ENCODE data around the gene C1orf174. TPM values are rescaled to one million over a fixed set of nuclear protein-coding genes. Genes with fewer than 3 reads are reported as not detected.

The C1orf174 gene
- polyA plus RNA-seq, 3 donors: 19.1 to 46.0 (median 21.3) TPM

DNA sequence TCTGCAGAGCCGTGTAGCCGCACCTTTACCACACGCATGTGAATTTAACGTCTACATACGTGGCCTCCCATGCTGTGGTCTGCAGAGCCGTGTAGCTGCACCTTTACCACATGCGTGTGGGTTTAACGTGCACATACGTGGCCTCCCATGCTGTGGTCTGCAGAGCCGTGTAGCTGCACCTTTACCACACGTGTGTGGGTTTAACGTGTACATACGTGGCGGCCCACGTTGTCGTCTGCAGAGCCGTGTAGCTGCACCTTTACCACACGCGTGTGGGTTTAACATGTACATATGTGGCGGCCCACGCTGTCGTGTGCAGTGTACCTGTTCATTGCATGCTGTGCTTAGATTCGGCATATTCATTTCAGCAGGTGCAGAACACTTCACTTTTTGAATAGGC lies 25.3 kb downstream of the C1orf174 start:
- peaks cover 72 to 89% of the 10 kb centered on the region in 2 donors for H3K36me3 Mint-ChIP-seq
- H3K36me3 ChIP-seq (replicated peaks in 1 of 2; ENCODE audit: control insufficient read depth in 1 of 2, insufficient read depth in 2 of 2, low read length in 2 of 2): peaks cover 37 to 91% of the 10 kb centered on the region in 2 donors
- no peaks in the 10 kb centered on the region for H3K4me1 Mint-ChIP-seq

GRCh38 chr1:3872546-3872945 lies 27.5 kb downstream of the C1orf174 start:
- intact Hi-C loops (cut with micrococcal nuclease): no loop called here
- Histone ChIP-seq H3K36me3 (replicated peaks in 1 of 2; ENCODE audit: control insufficient read depth in 1 of 2, insufficient read depth in 2 of 2, low read length in 2 of 2) (peaks cover 41 to 89% of the 10 kb centered on the region in 2 donors), H3K9me3 (replicated peaks in 1 of 2; ENCODE audit: control insufficient read depth in 1 of 2, insufficient read depth in 1 of 2, low read length in 2 of 2) (no peaks in the 10 kb centered on the region), H3K27me3 (ENCODE audit: control insufficient read depth in 2 of 2, insufficient read depth in 2 of 2, low read length in 2 of 2) (no peaks in the 10 kb centered on the region), H3K79me2 (ENCODE audit: insufficient read depth, low read length) (no peaks in the 10 kb centered on the region), H3K4me1 (ENCODE audit: control insufficient read depth in 1 of 2, insufficient read depth in 2 of 2, low read length in 2 of 2) (no peaks in the 10 kb centered on the region), H2AFZ (ENCODE audit: insufficient read depth, low read depth, low read length, poor library complexity, severe bottlenecking) (no peak overlapping the region), H3K4me3 (replicated peaks in 1 of 3; ENCODE audit: low read depth in 2 of 3, low read length in 3 of 3) (no peak overlapping the region), H3K4me2 (replicated peaks; ENCODE audit: extremely low read depth, low read length, poor library complexity, severe bottlenecking) (no peak overlapping the region), H4K20me1 (ENCODE audit: insufficient read depth, low read length) (no peaks in the 10 kb centered on the region), H3K9ac (ENCODE audit: insufficient read depth, low read length, poor library complexity, severe bottlenecking) (no peak overlapping the region), H3K27ac (ENCODE audit: low read depth in 1 of 2, low read length in 2 of 2) (no peak overlapping the region)
- no peak for DNase-seq
- no peaks in the 10 kb centered on the region for H3K4me1 Mint-ChIP-seq
- TF ChIP-seq, protein P1, sequence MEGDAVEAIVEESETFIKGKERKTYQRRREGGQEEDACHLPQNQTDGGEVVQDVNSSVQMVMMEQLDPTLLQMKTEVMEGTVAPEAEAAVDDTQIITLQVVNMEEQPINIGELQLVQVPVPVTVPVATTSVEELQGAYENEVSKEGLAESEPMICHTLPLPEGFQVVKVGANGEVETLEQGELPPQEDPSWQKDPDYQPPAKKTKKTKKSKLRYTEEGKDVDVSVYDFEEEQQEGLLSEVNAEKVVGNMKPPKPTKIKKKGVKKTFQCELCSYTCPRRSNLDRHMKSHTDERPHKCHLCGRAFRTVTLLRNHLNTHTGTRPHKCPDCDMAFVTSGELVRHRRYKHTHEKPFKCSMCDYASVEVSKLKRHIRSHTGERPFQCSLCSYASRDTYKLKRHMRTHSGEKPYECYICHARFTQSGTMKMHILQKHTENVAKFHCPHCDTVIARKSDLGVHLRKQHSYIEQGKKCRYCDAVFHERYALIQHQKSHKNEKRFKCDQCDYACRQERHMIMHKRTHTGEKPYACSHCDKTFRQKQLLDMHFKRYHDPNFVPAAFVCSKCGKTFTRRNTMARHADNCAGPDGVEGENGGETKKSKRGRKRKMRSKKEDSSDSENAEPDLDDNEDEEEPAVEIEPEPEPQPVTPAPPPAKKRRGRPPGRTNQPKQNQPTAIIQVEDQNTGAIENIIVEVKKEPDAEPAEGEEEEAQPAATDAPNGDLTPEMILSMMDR (IDR thresholded peaks at IDR 0.05): no peak
- H3K27ac Mint-ChIP-seq: peak overlapping the region in 1 of 7 donors; percentile 54
- peaks cover 0 to 3% (median 0%) of the 10 kb centered on the region in 3 donors for H3K27me3 Mint-ChIP-seq (ENCODE audit: low read depth in 3 of 3)
- peaks cover 62 to 86% of the 10 kb centered on the region in 2 donors for H3K36me3 Mint-ChIP-seq
- 93% methylated on average over 7 of the region's 8 CpGs for WGBS (ENCODE audit: insufficient coverage)
- H3K4me3 Mint-ChIP-seq: no peak overlapping the region
- peaks cover 0 to 11% (median 1%) of the 10 kb centered on the region in 7 donors for H3K9me3 Mint-ChIP-seq

More for the DNA sequence above, 25.3 kb downstream of the C1orf174 start:
- no peak overlapping the region for H3K4me3 ChIP-seq (replicated peaks in 1 of 3; ENCODE audit: low read depth in 2 of 3, low read length in 3 of 3)
- H4K20me1 ChIP-seq (ENCODE audit: insufficient read depth, low read length): no peaks in the 10 kb centered on the region
- H3K79me2 ChIP-seq (ENCODE audit: insufficient read depth, low read length): no peaks in the 10 kb centered on the region
- Mint-ChIP-seq H3K27me3 (ENCODE audit: low read depth in 3 of 3) (peaks cover 0 to 4% (median 0%) of the 10 kb centered on the region in 3 donors), H3K4me3 (no peak overlapping the region), H3K27ac (no peak overlapping the region), H3K9me3 (peaks cover 10 to 19% (median 14%) of the 10 kb centered on the region in 7 donors)
- no peaks in the 10 kb centered on the region for H3K4me1 ChIP-seq (ENCODE audit: control insufficient read depth in 1 of 2, insufficient read depth in 2 of 2, low read length in 2 of 2)
- H3K27ac ChIP-seq (ENCODE audit: low read depth in 1 of 2, low read length in 2 of 2): no peak overlapping the region
- WGBS (ENCODE audit: insufficient coverage): 98% methylated on average over 22 of the region's 23 CpGs
- H2AFZ ChIP-seq (ENCODE audit: insufficient read depth, low read depth, low read length, poor library complexity, severe bottlenecking): no peak overlapping the region
- no peak for DNase-seq
- intact Hi-C loops (cut with micrococcal nuclease): no loop called here
- H3K27me3 ChIP-seq (ENCODE audit: control insufficient read depth in 2 of 2, insufficient read depth in 2 of 2, low read length in 2 of 2): no peaks in the 10 kb centered on the region
- H3K9ac ChIP-seq (ENCODE audit: insufficient read depth, low read length, poor library complexity, severe bottlenecking): no peak overlapping the region
- peaks cover 7 to 12% of the 10 kb centered on the region in 2 donors for H3K9me3 ChIP-seq (replicated peaks in 1 of 2; ENCODE audit: control insufficient read depth in 1 of 2, insufficient read depth in 1 of 2, low read length in 2 of 2)
- no peak overlapping the region for H3K4me2 ChIP-seq (replicated peaks; ENCODE audit: extremely low read depth, low read length, poor library complexity, severe bottlenecking)
- TF ChIP-seq, protein P1 (IDR thresholded peaks at IDR 0.05): no peak
